Endothelial cell of umbilical vein (primary cell): ENCODE measurements around the gene RBM4B. TPM values are rescaled to one million over a fixed set of nuclear protein-coding genes. Genes with fewer than 3 reads are reported as not detected.

ENCODE experiments used
- BruUV-seq: library from RNA; stranded (reverse); fragments of 400-500 nt; replicated peaks from 2 replicates; lab custom pipeline; 2021; lab: Mats Ljungman, UMichigan
- CTCF ChIA-PET: fragments of 300-600, 350-600 bp; sonication (Branson Sonifier 250); formaldehyde crosslinking; loops from one replicate; lab custom pipeline; 2021; ENCODE audit warnings: antibody characterized with exemption, inconsistent platforms; lab: Charles Lee
- POLR2A ChIA-PET: fragments of 300-600, 350-600 bp; sonication (Branson Sonifier 250); formaldehyde crosslinking; loops from one replicate; lab custom pipeline; 2021; ENCODE audit warnings: antibody characterized with exemption, inconsistent platforms; lab: Charles Lee
- DNase-seq: peaks from one replicate; pipeline ENCODE4 v3.0.0-alpha.2; 2011; ENCODE audit warnings: low read depth, low spot score
- FAIRE-seq: peaks from 2 replicates; lab custom pipeline; 2011; peaks lifted over from hg19 to GRCh38; lab: Jason Lieb, UNC
- H2AFZ ChIP-seq: 2 replicates; pipeline ENCODE4 v1.6.0; 2012; ENCODE audit warnings: low read depth, low read length, control low read depth, inconsistent platforms
- H3K27ac ChIP-seq: 2 replicates; pipeline ENCODE4 v1.5.1; 2011; ENCODE audit warnings: low read depth, mild to moderate bottlenecking, control low read depth, low read length, moderate library complexity; ENCODE audit not compliant: insufficient read depth
- H3K27me3 ChIP-seq, 2 experiments: 2 replicates each; pipeline versions ENCODE4 v1.6.0 to v1.6.1; 2011; ENCODE audit warnings: low read length in 2 of 2, mixed read lengths in 1 of 2; ENCODE audit not compliant: control insufficient read depth in 2 of 2, insufficient read depth in 2 of 2
- H3K36me3 ChIP-seq, 2 experiments: 2 replicates in 1 of 2; 3 replicates in 1 of 2; pipeline ENCODE4 v1.5.1; 2011; ENCODE audit warnings: low read length in 2 of 2, mild to moderate bottlenecking in 1 of 2, moderate library complexity in 1 of 2; ENCODE audit not compliant: control insufficient read depth in 2 of 2, insufficient read depth in 2 of 2; ENCODE audit errors: extremely low read depth in 1 of 2
- H3K4me1 ChIP-seq: 3 replicates; pipeline ENCODE4 v1.5.1; 2011; ENCODE audit warnings: mild to moderate bottlenecking, low read length; ENCODE audit not compliant: control insufficient read depth, insufficient read depth; ENCODE audit errors: extremely low read depth
- H3K4me2 ChIP-seq: 2 replicates; pipeline ENCODE4 v1.6.1; 2011; ENCODE audit warnings: low read length, control low read depth, mixed read lengths; ENCODE audit not compliant: insufficient read depth
- H3K4me3 ChIP-seq, 3 experiments: fragments of 200-600 bp in 1 of 3; sonication (generic), shearing (Covaris generic) in 1 of 3; replicated peaks in 1 of 3; 2 replicates each; pipeline ENCODE4 v1.5.1; 2011 to 2016; ENCODE audit warnings: control low read depth in 3 of 3, low read length in 3 of 3, mild to moderate bottlenecking in 2 of 3, inconsistent platforms in 1 of 3, low read depth in 1 of 3, moderate library complexity in 1 of 3; ENCODE audit not compliant: insufficient read depth in 1 of 3
- H3K79me2 ChIP-seq: 2 replicates; pipeline ENCODE4 v1.6.0; 2012; ENCODE audit warnings: low read length, inconsistent platforms; ENCODE audit not compliant: control insufficient read depth, insufficient read depth
- H3K9ac ChIP-seq: replicated peaks from 2 replicates; pipeline ENCODE3; 2011; ENCODE audit warnings: low read length, control low read depth; ENCODE audit not compliant: insufficient read depth; ENCODE audit errors: extremely low read depth
- H3K9me1 ChIP-seq: replicated peaks from 3 replicates; pipeline ENCODE4 v1.6.0; 2011; ENCODE audit warnings: mild to moderate bottlenecking, low read length; ENCODE audit not compliant: control insufficient read depth, insufficient read depth; ENCODE audit errors: extremely low read depth
- H3K9me3 ChIP-seq: replicated peaks from 2 replicates; pipeline ENCODE4 v1.5.1; 2012; ENCODE audit warnings: low read length, inconsistent platforms; ENCODE audit not compliant: control insufficient read depth, insufficient read depth
- H4K20me1 ChIP-seq: replicated peaks from 2 replicates; pipeline ENCODE3; 2011; ENCODE audit warnings: mild to moderate bottlenecking, low read length; ENCODE audit not compliant: control insufficient read depth, insufficient read depth; ENCODE audit errors: extremely low read depth
- EZH2 ChIP-seq: IDR thresholded peaks from 2 replicates; pipeline ENCODE4 v1.6.1; 2012; ENCODE audit warnings: borderline replicate concordance, low read depth, mild to moderate bottlenecking, moderate library complexity, low read length, inconsistent platforms; ENCODE audit not compliant: severe bottlenecking
- FOS ChIP-seq: IDR thresholded peaks from 2 replicates; pipeline ENCODE4 v1.6.1; 2011; ENCODE audit warnings: mild to moderate bottlenecking, low read length, moderate library complexity, borderline replicate concordance; ENCODE audit not compliant: insufficient read depth
- GATA2 ChIP-seq: IDR thresholded peaks from 2 replicates; pipeline ENCODE4 v1.7.0; 2011; ENCODE audit warnings: low read depth, mild to moderate bottlenecking, moderate library complexity, mixed read lengths, low read length; ENCODE audit not compliant: insufficient read length, insufficient read depth
- JUN ChIP-seq: IDR thresholded peaks from 2 replicates; pipeline ENCODE4 v1.6.1; 2011; ENCODE audit warnings: borderline replicate concordance, low read depth; ENCODE audit not compliant: insufficient read length, insufficient read depth
- MAX ChIP-seq: IDR thresholded peaks from 2 replicates; pipeline ENCODE4 v1.6.1; 2011; ENCODE audit not compliant: insufficient read depth, insufficient read length
- MYC ChIP-seq: IDR thresholded peaks from one replicate; pipeline ENCODE4 v1.6.1; 2011; ENCODE audit warnings: mild to moderate bottlenecking, low read depth, low read length
- POLR2A ChIP-seq: IDR thresholded peaks from 2 replicates; pipeline ENCODE4 v1.6.1; 2012; ENCODE audit warnings: low read depth, mild to moderate bottlenecking, control low read depth, low read length
- POLR2AphosphoS5 ChIP-seq: IDR thresholded peaks from 2 replicates; pipeline ENCODE4 v1.6.1; 2012; ENCODE audit warnings: low read depth, mild to moderate bottlenecking, control low read depth, low read length, moderate library complexity; ENCODE audit not compliant: insufficient read depth
- dilution Hi-C: fragments of 300-500 bp; cut with MboI; formaldehyde crosslinking; loops from one replicate; pipeline ENCODE4 v1.15.0; 2019; ENCODE audit warnings: low sequenced_read_pairs; ENCODE audit not compliant: extremely low pct_ligation_motif_present
- intact Hi-C: fragments of 100-400 bp; cut with micrococcal nuclease; formaldehyde crosslinking; loops from one replicate; pipeline ENCODE4 v1.10.0; 2022
- polyA plus RNA-seq, 4 experiments: library from polyadenylated mRNA; depleted of rRNA in 3 of 4; stranded (reverse) in 3 of 4; unstranded in 1 of 4; fragments of >200 nt; gene quantifications; 2 replicates each; pipeline versions ENCODE4 v1.2.1 to v1.2.3, GENCODE V29; 2011 to 2012; ENCODE audit warnings: missing spikeins in 1 of 4
- total RNA-seq: library from RNA; stranded (reverse); gene quantifications from 2 replicates; pipeline ENCODE4 v1.2.3, GENCODE V29; 2021
- TF ChIP-seq, protein P1 (sequence below), 2 donors: IDR thresholded peaks; 1 replicate in 1 of 2; 2 replicates in 1 of 2; pipeline ENCODE4 v1.5.1; 2011; ENCODE audit warnings: low read length in 2 of 2, mild to moderate bottlenecking in 2 of 2, moderate library complexity in 2 of 2, control low read depth in 1 of 2, inconsistent platforms in 1 of 2, low read depth in 1 of 2; ENCODE audit not compliant: insufficient read depth in 1 of 2; ENCODE audit errors: extremely low read depth in 1 of 2

RBM4B gene
- total and polyA plus RNA-seq, 2 donors (not counting 3 experiments of a cell fraction or from before 2014, with no cell fraction given) = 22.2 to 31.2 TPM

DNA sequence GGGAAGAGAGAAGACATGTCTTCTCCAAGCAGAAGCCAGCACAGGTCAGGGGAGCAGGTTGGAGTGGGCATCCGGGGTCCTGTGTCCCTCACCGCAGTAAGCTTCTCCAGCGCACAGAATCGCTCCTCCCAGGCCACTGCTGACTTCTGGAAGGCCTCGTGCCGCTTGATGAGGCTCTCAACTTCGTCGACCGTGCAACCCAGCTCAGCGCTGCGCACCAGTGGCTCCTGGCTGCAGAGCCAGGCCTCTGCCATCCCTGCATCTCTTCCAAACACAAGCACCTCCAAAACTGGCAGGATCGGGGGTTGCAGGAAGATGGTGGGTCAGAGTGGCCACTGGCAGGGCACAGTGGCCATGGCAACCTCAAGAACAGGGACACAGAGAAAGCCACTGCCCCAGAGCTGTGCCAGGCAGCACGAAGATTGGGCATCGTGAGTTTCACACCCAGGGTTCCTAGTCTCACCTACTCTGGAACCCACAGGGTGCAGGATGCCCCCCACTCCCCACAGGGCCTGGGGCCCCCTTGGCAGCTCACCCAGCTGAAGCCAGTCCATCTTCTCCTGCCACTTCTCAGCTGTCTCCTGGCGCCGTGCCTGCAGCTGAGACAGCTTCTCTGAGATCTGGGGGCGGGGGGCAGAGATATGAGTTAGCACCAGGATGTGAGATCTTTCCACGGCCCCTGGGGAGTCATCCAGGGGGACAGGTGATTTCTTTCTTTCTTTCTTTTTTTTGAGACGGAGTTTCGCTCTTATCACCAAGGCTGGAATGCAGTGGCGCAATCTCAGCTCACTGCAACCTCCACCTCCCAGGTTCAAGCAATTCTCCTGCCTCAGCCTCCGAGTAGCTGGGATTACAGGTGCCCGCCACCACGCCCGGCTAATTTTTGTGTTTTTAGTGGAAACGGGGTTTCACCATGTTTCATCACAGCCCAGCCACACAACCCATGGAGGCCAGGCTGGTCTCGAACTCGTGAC is 11.2 kb upstream of the RBM4B start:
- no peak overlapping the region for H3K4me2 ChIP-seq
- H3K27me3 ChIP-seq = no peaks in the 10 kb centered on the region
- H3K9me1 ChIP-seq = no peaks in the 10 kb centered on the region
- dilution Hi-C loops (no loop called here), intact Hi-C loops (no loop called here)
- BruUV-seq = no TSS peak
- FAIRE-seq (no peak), DNase-seq (no peak)
- TF ChIP-seq POLR2A (no peak), POLR2AphosphoS5 (no peak), FOS (no peak), GATA2 (no peak), EZH2 (no peak), JUN (no peak), MYC (no peak), MAX (no peak)
- TF ChIP-seq, protein P1, sequence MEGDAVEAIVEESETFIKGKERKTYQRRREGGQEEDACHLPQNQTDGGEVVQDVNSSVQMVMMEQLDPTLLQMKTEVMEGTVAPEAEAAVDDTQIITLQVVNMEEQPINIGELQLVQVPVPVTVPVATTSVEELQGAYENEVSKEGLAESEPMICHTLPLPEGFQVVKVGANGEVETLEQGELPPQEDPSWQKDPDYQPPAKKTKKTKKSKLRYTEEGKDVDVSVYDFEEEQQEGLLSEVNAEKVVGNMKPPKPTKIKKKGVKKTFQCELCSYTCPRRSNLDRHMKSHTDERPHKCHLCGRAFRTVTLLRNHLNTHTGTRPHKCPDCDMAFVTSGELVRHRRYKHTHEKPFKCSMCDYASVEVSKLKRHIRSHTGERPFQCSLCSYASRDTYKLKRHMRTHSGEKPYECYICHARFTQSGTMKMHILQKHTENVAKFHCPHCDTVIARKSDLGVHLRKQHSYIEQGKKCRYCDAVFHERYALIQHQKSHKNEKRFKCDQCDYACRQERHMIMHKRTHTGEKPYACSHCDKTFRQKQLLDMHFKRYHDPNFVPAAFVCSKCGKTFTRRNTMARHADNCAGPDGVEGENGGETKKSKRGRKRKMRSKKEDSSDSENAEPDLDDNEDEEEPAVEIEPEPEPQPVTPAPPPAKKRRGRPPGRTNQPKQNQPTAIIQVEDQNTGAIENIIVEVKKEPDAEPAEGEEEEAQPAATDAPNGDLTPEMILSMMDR (IDR thresholded peaks at IDR 0.05; ENCODE audit: extremely low read depth in 1 of 2, insufficient read depth in 1 of 2, low read depth in 1 of 2, low read length in 2 of 2) = no peak
- ChIA-PET CTCF (interaction anchor here (0.9 kb wide), 1 partner anchor 146 kb away, joined by 3 read pairs; no protein-coding TSS in a partner anchor), POLR2A (no interaction called here)
- H3K4me1 ChIP-seq = no peaks in the 10 kb centered on the region
- H3K27ac ChIP-seq = no peak overlapping the region
- H3K79me2 ChIP-seq = no peaks in the 10 kb centered on the region
- H3K9ac ChIP-seq = no peak overlapping the region
- no peak overlapping the region for H3K4me3 ChIP-seq
- H3K9me3 ChIP-seq = no peaks in the 10 kb centered on the region
- H4K20me1 ChIP-seq = no peaks in the 10 kb centered on the region
- H2AFZ ChIP-seq = no peak overlapping the region
- no peaks in the 10 kb centered on the region for H3K36me3 ChIP-seq
